ENCODE measurements around the gene GPR157.

Gene GPR157

DNA sequence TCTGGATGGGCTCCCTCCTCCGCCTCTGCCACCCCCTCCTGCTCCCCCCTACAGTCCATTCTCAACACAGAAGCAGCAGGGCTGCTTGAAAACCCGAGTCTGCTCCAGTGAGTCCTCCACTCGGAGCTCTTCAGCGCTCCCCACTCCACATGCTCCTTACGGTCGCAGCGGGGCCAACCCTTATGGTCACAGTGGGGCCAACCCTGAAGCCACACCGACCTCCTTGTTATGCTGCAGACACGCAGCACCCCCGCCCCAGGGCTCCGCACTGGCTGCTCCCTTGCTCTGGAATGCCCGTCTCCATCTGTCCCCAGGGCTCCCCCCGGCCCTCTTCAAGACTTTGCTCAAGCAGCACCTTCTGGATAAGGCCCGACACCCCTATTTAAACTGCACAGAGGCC, 22.6 kb downstream of the GPR157 start:
- Histone ChIP-seq H3K18ac (ENCODE audit: low read depth in 1 of 2, low read length in 2 of 2) (no peak overlapping the region), H2BK12ac (ENCODE audit: low read length in 2 of 2) (no peak overlapping the region), H2BK5ac (ENCODE audit: low read depth, low read length, poor library complexity, severe bottlenecking) (no peak overlapping the region), H3K9ac (ENCODE audit: low read length) (no peak overlapping the region), H3K27ac (ENCODE audit: low read length, poor library complexity, severe bottlenecking) (no peak overlapping the region), H2AK5ac (ENCODE audit: low read length, severe bottlenecking) (no peak overlapping the region), H3K23ac (ENCODE audit: low read length in 2 of 2) (no peak overlapping the region), H3K4ac (ENCODE audit: low read depth in 1 of 2, low read length in 2 of 2) (no peak overlapping the region), H3K4me2 (ENCODE audit: low read length, poor library complexity, severe bottlenecking) (no peak overlapping the region), H3K36me3 (ENCODE audit: control insufficient read depth in 1 of 2, insufficient read depth in 2 of 2, low read depth in 1 of 2, low read length in 2 of 2) (peaks cover 23 to 34% of the 10 kb centered on the region in 2 experiments), H4K91ac (ENCODE audit: low read length) (no peak overlapping the region), H2BK15ac (ENCODE audit: low read depth, poor library complexity, severe bottlenecking) (no peak overlapping the region), H4K8ac (ENCODE audit: low read length) (no peak overlapping the region), H3K27me3 (ENCODE audit: control insufficient read depth in 1 of 2, insufficient read depth in 1 of 2, low read length in 2 of 2) (no peaks in the 10 kb centered on the region), H2BK120ac (ENCODE audit: low read depth, low read length) (no peak overlapping the region), H2AFZ (ENCODE audit: low read depth, low read length) (no peak overlapping the region), H3K4me3 (ENCODE audit: insufficient read depth in 1 of 2, low read depth in 1 of 2, low read length in 2 of 2) (no peak overlapping the region), H3K9me3 (ENCODE audit: control insufficient read depth, low read length) (no peaks in the 10 kb centered on the region), H3K79me1 (replicated peaks; ENCODE audit: low read length, poor library complexity, severe bottlenecking) (no peaks in the 10 kb centered on the region), H3K4me1 (ENCODE audit: control insufficient read depth, insufficient read depth, low read depth, low read length) (peaks cover 6% of the 10 kb centered on the region), H3K14ac (ENCODE audit: low read length in 2 of 2) (no peak overlapping the region)
- 89% methylated on average over 14 of the region's 14 CpGs for WGBS
- no peak for DNase-seq

DNA sequence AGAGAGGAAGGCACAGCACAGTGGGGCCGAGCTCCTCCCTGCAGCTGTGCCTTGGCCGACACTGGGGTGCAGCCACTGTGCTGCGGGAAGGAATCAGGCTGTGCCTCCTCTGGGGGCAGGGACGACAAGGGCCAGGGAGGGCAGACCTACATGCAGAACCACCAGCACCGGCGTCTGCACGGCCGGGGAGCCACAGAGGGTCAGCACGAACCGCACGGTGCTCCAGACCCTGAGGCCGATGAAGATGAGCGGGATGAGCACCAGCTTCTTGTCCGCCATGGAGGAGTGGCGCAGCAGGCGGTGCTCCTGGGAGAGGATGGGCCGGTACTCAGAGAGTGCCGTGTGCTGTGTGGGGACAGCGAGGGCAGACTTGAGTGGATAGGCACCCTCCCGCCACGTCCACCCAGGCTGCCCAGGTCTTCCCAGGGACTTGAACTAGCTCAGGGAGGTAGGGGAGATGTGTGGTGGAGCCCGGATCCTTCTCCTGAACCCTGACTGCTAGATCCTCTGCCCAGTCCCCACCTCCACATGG, 23.5 kb downstream of the GPR157 start:
- Histone ChIP-seq H3K4me2 (ENCODE audit: low read length, poor library complexity, severe bottlenecking) (no peak overlapping the region), H2BK120ac (ENCODE audit: low read depth, low read length) (no peak overlapping the region)
- WGBS, result 96% methylated on average over 22 of the region's 22 CpGs

GRCh38 chr1:9101510-9102146, 27.3 kb downstream of the GPR157 start:
- Histone ChIP-seq H2AK5ac (ENCODE audit: low read length, severe bottlenecking) (no peak overlapping the region), H3K4ac (ENCODE audit: low read depth in 1 of 2, low read length in 2 of 2) (no peak overlapping the region), H4K91ac (ENCODE audit: low read length) (no peak overlapping the region), H3K23ac (ENCODE audit: low read length in 2 of 2) (no peak overlapping the region), H3K9me3 (ENCODE audit: control insufficient read depth, low read length) (no peaks in the 10 kb centered on the region), H3K79me1 (replicated peaks; ENCODE audit: low read length, poor library complexity, severe bottlenecking) (no peaks in the 10 kb centered on the region), H2BK120ac (ENCODE audit: low read depth, low read length) (no peak overlapping the region), H2AFZ (ENCODE audit: low read depth, low read length) (no peak overlapping the region), H2BK5ac (ENCODE audit: low read depth, low read length, poor library complexity, severe bottlenecking) (no peak overlapping the region), H2BK12ac (ENCODE audit: low read length in 2 of 2) (peak overlapping the region in 1 of 2 experiments; percentile 40), H3K9ac (ENCODE audit: low read length) (peak overlapping the region; percentile 48), H3K27me3 (ENCODE audit: control insufficient read depth in 1 of 2, insufficient read depth in 1 of 2, low read length in 2 of 2) (no peaks in the 10 kb centered on the region), H3K18ac (ENCODE audit: low read depth in 1 of 2, low read length in 2 of 2) (no peak overlapping the region), H3K27ac (ENCODE audit: low read length, poor library complexity, severe bottlenecking) (no peak overlapping the region), H3K36me3 (ENCODE audit: control insufficient read depth in 1 of 2, insufficient read depth in 2 of 2, low read depth in 1 of 2, low read length in 2 of 2) (peaks cover 20 to 24% of the 10 kb centered on the region in 2 experiments), H4K8ac (ENCODE audit: low read length) (no peak overlapping the region), H3K14ac (ENCODE audit: low read length in 2 of 2) (no peak overlapping the region), H2BK15ac (ENCODE audit: low read depth, poor library complexity, severe bottlenecking) (no peak overlapping the region), H3K4me2 (ENCODE audit: low read length, poor library complexity, severe bottlenecking) (no peak overlapping the region), H3K4me1 (ENCODE audit: control insufficient read depth, insufficient read depth, low read depth, low read length) (peaks cover 17% of the 10 kb centered on the region), H3K4me3 (ENCODE audit: insufficient read depth in 1 of 2, low read depth in 1 of 2, low read length in 2 of 2) (no peak overlapping the region)
- peak; percentile 65 for DNase-seq
- 58% methylated on average over 4 of the region's 4 CpGs for WGBS

More for the DNA sequence above, 23.5 kb downstream of the GPR157 start:
- H3K36me3 ChIP-seq (ENCODE audit: control insufficient read depth in 1 of 2, insufficient read depth in 2 of 2, low read depth in 1 of 2, low read length in 2 of 2), result peaks cover 23 to 30% of the 10 kb centered on the region in 2 experiments
- no peak overlapping the region for H2AFZ ChIP-seq (ENCODE audit: low read depth, low read length)
- H3K23ac ChIP-seq (ENCODE audit: low read length in 2 of 2), result no peak overlapping the region
- H3K18ac ChIP-seq (ENCODE audit: low read depth in 1 of 2, low read length in 2 of 2), result no peak overlapping the region
- DNase-seq, result no peak
- no peak overlapping the region for H2BK5ac ChIP-seq (ENCODE audit: low read depth, low read length, poor library complexity, severe bottlenecking)
- H3K14ac ChIP-seq (ENCODE audit: low read length in 2 of 2), result no peak overlapping the region
- no peak overlapping the region for H2BK12ac ChIP-seq (ENCODE audit: low read length in 2 of 2)
- no peak overlapping the region for H3K9ac ChIP-seq (ENCODE audit: low read length)
- H3K4me3 ChIP-seq (ENCODE audit: insufficient read depth in 1 of 2, low read depth in 1 of 2, low read length in 2 of 2), result peak overlapping the region in 1 of 2 experiments; percentile 5
- H3K9me3 ChIP-seq (ENCODE audit: control insufficient read depth, low read length), result no peaks in the 10 kb centered on the region
- H3K4me1 ChIP-seq (ENCODE audit: control insufficient read depth, insufficient read depth, low read depth, low read length), result peaks cover 11% of the 10 kb centered on the region
- H3K27me3 ChIP-seq (ENCODE audit: control insufficient read depth in 1 of 2, insufficient read depth in 1 of 2, low read length in 2 of 2), result no peaks in the 10 kb centered on the region
- no peak overlapping the region for H3K27ac ChIP-seq (ENCODE audit: low read length, poor library complexity, severe bottlenecking)
- no peak overlapping the region for H2BK15ac ChIP-seq (ENCODE audit: low read depth, poor library complexity, severe bottlenecking)
- no peak overlapping the region for H2AK5ac ChIP-seq (ENCODE audit: low read length, severe bottlenecking)
- no peaks in the 10 kb centered on the region for H3K79me1 ChIP-seq (replicated peaks; ENCODE audit: low read length, poor library complexity, severe bottlenecking)
- H4K91ac ChIP-seq (ENCODE audit: low read length), result peak overlapping the region; percentile 11
- H3K4ac ChIP-seq (ENCODE audit: low read depth in 1 of 2, low read length in 2 of 2), result no peak overlapping the region
- H4K8ac ChIP-seq (ENCODE audit: low read length), result no peak overlapping the region

DNA sequence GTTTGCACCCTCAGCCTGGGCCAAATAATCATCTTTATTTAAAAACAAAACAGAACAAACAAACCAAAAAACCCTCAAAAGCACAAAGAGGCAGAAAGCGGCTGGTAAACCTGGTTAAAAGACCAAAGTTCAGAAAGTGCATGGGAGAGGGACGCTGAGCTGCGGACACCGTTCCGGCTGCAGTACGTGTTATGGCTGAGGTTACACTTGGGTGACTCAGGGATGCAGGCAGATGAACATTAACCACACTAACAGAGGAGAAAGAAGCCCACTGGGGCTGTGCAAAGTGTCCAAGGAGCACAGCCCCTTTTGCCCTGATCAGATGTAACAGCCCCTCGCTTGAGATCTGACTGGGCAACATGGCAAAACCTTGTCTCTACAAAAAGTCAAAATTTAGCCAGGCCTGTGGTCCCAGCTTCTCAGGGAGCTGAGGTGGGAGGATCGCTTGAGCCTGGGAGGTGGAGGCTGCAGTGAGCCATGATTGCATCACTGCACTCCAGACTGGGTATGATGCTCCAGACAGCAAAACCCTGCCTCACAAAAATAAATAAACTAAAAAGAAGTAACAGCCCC, 28.3 kb downstream of the GPR157 start:
- H3K27ac ChIP-seq (ENCODE audit: low read length, poor library complexity, severe bottlenecking), result peak overlapping the region; percentile 12
- no peak overlapping the region for H2BK12ac ChIP-seq (ENCODE audit: low read length in 2 of 2)
- H2AK5ac ChIP-seq (ENCODE audit: low read length, severe bottlenecking), result no peak overlapping the region
- no peak overlapping the region for H2BK120ac ChIP-seq (ENCODE audit: low read depth, low read length)
- no peak overlapping the region for H2BK5ac ChIP-seq (ENCODE audit: low read depth, low read length, poor library complexity, severe bottlenecking)
- no peaks in the 10 kb centered on the region for H3K79me1 ChIP-seq (replicated peaks; ENCODE audit: low read length, poor library complexity, severe bottlenecking)
- no peaks in the 10 kb centered on the region for H3K27me3 ChIP-seq (ENCODE audit: control insufficient read depth in 1 of 2, insufficient read depth in 1 of 2, low read length in 2 of 2)
- H3K4ac ChIP-seq (ENCODE audit: low read depth in 1 of 2, low read length in 2 of 2), result no peak overlapping the region
- no peak overlapping the region for H3K14ac ChIP-seq (ENCODE audit: low read length in 2 of 2)
- peaks cover 5% of the 10 kb centered on the region for H3K9me3 ChIP-seq (ENCODE audit: control insufficient read depth, low read length)
- H3K36me3 ChIP-seq (ENCODE audit: control insufficient read depth in 1 of 2, insufficient read depth in 2 of 2, low read depth in 1 of 2, low read length in 2 of 2), result peaks cover 19 to 20% of the 10 kb centered on the region in 2 experiments
- 92% methylated on average over 7 of the region's 8 CpGs for WGBS
- H3K18ac ChIP-seq (ENCODE audit: low read depth in 1 of 2, low read length in 2 of 2), result no peak overlapping the region
- no peak overlapping the region for H4K8ac ChIP-seq (ENCODE audit: low read length)
- H4K91ac ChIP-seq (ENCODE audit: low read length), result no peak overlapping the region
- peaks cover 17% of the 10 kb centered on the region for H3K4me1 ChIP-seq (ENCODE audit: control insufficient read depth, insufficient read depth, low read depth, low read length)
- no peak overlapping the region for H3K9ac ChIP-seq (ENCODE audit: low read length)
- no peak overlapping the region for H2BK15ac ChIP-seq (ENCODE audit: low read depth, poor library complexity, severe bottlenecking)
- no peak overlapping the region for H2AFZ ChIP-seq (ENCODE audit: low read depth, low read length)
- no peak overlapping the region for H3K23ac ChIP-seq (ENCODE audit: low read length in 2 of 2)
- peak overlapping the region; percentile 3 for H3K4me2 ChIP-seq (ENCODE audit: low read length, poor library complexity, severe bottlenecking)
- DNase-seq, result peak; percentile 49
- no peak overlapping the region for H3K4me3 ChIP-seq (ENCODE audit: insufficient read depth in 1 of 2, low read depth in 1 of 2, low read length in 2 of 2)
